ENCODE results near the gene MAN2A2.
"Not testable (repeated sequence)": the region's sequence is repeated elsewhere in the genome, so short reads cannot be mapped to it uniquely, and the experiment has no call there.

MAN2A2 gene

GRCh38 chr15:90871716-90872485 lies 31.2 kb upstream of the MAN2A2 start:
- DNase-seq (ENCODE audit: low read depth), result no peak

- peak; percentile 89 for DNase-seq (ENCODE audit: low read depth)
These were observed 30.5 kb upstream of the MAN2A2 start for GRCh38 chr15:90872486-90873184.

- DNase-seq (ENCODE audit: low read depth), result no peak
These were observed 29.6 kb upstream of the MAN2A2 start for GRCh38 chr15:90873488-90873997.

- peak; percentile 44 for DNase-seq (ENCODE audit: low read depth)
These were observed 29.0 kb upstream of the MAN2A2 start for GRCh38 chr15:90873998-90874605.

- DNase-seq (ENCODE audit: low read depth), result not testable (repeated sequence)
These were observed 28.1 kb upstream of the MAN2A2 start for GRCh38 chr15:90874986-90875385.

GRCh38 chr15:90875549-90875981 lies 27.5 kb upstream of the MAN2A2 start:
- DNase-seq (ENCODE audit: low read depth), result no peak

GRCh38 chr15:90876046-90876445 lies 27.1 kb upstream of the MAN2A2 start:
- no peak for DNase-seq (ENCODE audit: low read depth)

GRCh38 chr15:90876512-90877170 lies 26.5 kb upstream of the MAN2A2 start:
- no peak for DNase-seq (ENCODE audit: low read depth)

GRCh38 chr15:90877315-90877714 lies 25.8 kb upstream of the MAN2A2 start:
- no peak for DNase-seq (ENCODE audit: low read depth)

- no peak for DNase-seq (ENCODE audit: low read depth)
These were observed 25.1 kb upstream of the MAN2A2 start for GRCh38 chr15:90877996-90878395.

- DNase-seq (ENCODE audit: low read depth), result no peak
These were observed 24.4 kb upstream of the MAN2A2 start for GRCh38 chr15:90878660-90879059.

GRCh38 chr15:90879730-90880366 lies 23.3 kb upstream of the MAN2A2 start:
- no peak for DNase-seq (ENCODE audit: low read depth)

- DNase-seq (ENCODE audit: low read depth), result no peak
These were observed 22.5 kb upstream of the MAN2A2 start for GRCh38 chr15:90880381-90881145.

- DNase-seq (ENCODE audit: low read depth), result no peak
These were observed 21.7 kb upstream of the MAN2A2 start for GRCh38 chr15:90881181-90881977.

GRCh38 chr15:90881978-90882721 lies 21.0 kb upstream of the MAN2A2 start:
- DNase-seq (ENCODE audit: low read depth), result no peak

- DNase-seq (ENCODE audit: low read depth), result no peak
These were observed 20.1 kb upstream of the MAN2A2 start for GRCh38 chr15:90882781-90883525.

- DNase-seq (ENCODE audit: low read depth), result peak; percentile 11
These were observed 19.6 kb upstream of the MAN2A2 start for GRCh38 chr15:90883526-90883975.

- peak; percentile 36 for DNase-seq (ENCODE audit: low read depth)
These were observed 19.0 kb upstream of the MAN2A2 start, which contains the start of gene FES for GRCh38 chr15:90883976-90884718. TSS of gene FES (plus strand) at chr15:90884504. CDS start at chr15:90885046, 542 bp downstream.

All from iris pigment epithelial cell (primary cell).